B cell (primary cell): ENCODE data around the gene PHF21A.

Experiments used
- EZH2 ChIP-seq: IDR thresholded peaks from 2 replicates; pipeline ENCODE4 v1.6.1; 2012; ENCODE audit warnings: borderline replicate concordance, low read depth, mild to moderate bottlenecking, moderate library complexity, low read length; ENCODE audit not compliant: insufficient read depth, poor library complexity, severe bottlenecking
- TF ChIP-seq, protein P1 (sequence below): fragments of 200-600 bp; IDR thresholded peaks from one replicate; pipeline ENCODE4 v1.8.0; 2022; ENCODE audit warnings: antibody characterized with exemption, mild to moderate bottlenecking

DNA sequence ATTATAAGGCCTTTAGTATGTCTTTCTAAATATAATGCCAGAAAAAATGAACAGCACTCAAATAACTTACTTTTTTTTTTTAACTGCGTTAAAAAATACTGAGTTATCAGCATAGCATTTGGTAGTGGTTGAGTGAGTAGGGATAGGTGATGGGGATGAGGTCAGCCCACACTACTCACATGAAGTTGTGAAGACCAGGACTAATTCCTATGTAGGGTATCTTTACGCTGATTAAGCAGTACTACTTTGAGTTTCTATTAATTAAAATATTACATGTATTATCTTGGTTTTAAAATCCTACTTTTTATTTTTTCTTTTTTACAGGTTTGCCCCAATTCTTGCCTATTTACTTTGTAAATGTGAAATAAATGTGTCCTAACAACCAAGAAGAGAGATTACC, 13.5 kb downstream of the PHF21A start:
- TF ChIP-seq, protein P1, sequence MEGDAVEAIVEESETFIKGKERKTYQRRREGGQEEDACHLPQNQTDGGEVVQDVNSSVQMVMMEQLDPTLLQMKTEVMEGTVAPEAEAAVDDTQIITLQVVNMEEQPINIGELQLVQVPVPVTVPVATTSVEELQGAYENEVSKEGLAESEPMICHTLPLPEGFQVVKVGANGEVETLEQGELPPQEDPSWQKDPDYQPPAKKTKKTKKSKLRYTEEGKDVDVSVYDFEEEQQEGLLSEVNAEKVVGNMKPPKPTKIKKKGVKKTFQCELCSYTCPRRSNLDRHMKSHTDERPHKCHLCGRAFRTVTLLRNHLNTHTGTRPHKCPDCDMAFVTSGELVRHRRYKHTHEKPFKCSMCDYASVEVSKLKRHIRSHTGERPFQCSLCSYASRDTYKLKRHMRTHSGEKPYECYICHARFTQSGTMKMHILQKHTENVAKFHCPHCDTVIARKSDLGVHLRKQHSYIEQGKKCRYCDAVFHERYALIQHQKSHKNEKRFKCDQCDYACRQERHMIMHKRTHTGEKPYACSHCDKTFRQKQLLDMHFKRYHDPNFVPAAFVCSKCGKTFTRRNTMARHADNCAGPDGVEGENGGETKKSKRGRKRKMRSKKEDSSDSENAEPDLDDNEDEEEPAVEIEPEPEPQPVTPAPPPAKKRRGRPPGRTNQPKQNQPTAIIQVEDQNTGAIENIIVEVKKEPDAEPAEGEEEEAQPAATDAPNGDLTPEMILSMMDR, result no peak
- TF ChIP-seq EZH2, result no peak
